Thoracic aorta (tissue), 2 donors: Measurements from ENCODE around the gene ACTRT2. TPM values are rescaled to one million over a fixed set of nuclear protein-coding genes. Genes with fewer than 3 reads are reported as not detected.

Experiments used
- ATAC-seq: fragments of 150-250 bp; one replicate; pipeline ENCODE4 v1.8.0; 2017; ENCODE audit warnings: low read depth; ENCODE audit not compliant: insufficient number of reproducible peaks, low FRiP score
- DNase-seq: peaks from one replicate; pipeline ENCODE4 v3.0.0-alpha.2; 2020; ENCODE audit warnings: low spot score
- H3K27ac ChIP-seq, 2 donors: fragments of 200-600 bp; sonication (generic); 1 replicate in 1 of 2; 2 replicates in 1 of 2; pipeline ENCODE4 v1.5.1; 2016; ENCODE audit warnings: mild to moderate bottlenecking in 2 of 2, moderate library complexity in 2 of 2
- H3K27me3 ChIP-seq: fragments of 200-600 bp; sonication (generic); replicated peaks from 2 replicates; pipeline ENCODE4 v1.6.0; 2016; ENCODE audit warnings: mild to moderate bottlenecking; ENCODE audit not compliant: insufficient read depth
- H3K36me3 ChIP-seq: fragments of 200-600 bp; sonication (generic); one replicate; pipeline ENCODE4 v1.5.1; 2016
- H3K4me1 ChIP-seq, 2 donors: fragments of 200-600 bp; sonication (generic); 1 replicate in 1 of 2; 2 replicates in 1 of 2; pipeline versions ENCODE4 v1.5.1 to v1.6.0; 2016; ENCODE audit warnings: low read depth in 2 of 2, mild to moderate bottlenecking in 1 of 2; ENCODE audit not compliant: control insufficient read depth in 1 of 2
- H3K4me3 ChIP-seq: fragments of 200-600 bp; sonication (generic); 2 replicates; pipeline ENCODE4 v1.5.1; 2016; ENCODE audit warnings: mild to moderate bottlenecking
- H3K9me3 ChIP-seq: fragments of 200-600 bp; sonication (generic); 2 replicates; pipeline ENCODE4 v1.5.1; 2016
- CTCF ChIP-seq: fragments of 200-600 bp; sonication (generic); IDR thresholded peaks from one replicate; pipeline ENCODE4 v1.5.1; 2019; ENCODE audit warnings: antibody characterized with exemption
- total RNA-seq, 2 donors: library from RNA; depleted of rRNA; stranded (reverse); fragments of >200 nt; gene quantifications; one replicate each; pipeline versions ENCODE4 v1.1.0 to v1.2.3, GENCODE V29; 2016

Gene ACTRT2
- total RNA-seq, 2 donors from 2014 or later: not detected

GRCh38 chr1:3000214-3000613 lies 21.1 kb upstream of the ACTRT2 start:
- H3K27ac ChIP-seq: peak overlapping the region; percentile 9 to 68
- no peak overlapping the region for H3K4me3 ChIP-seq
- peaks cover 21 to 64% of the 10 kb centered on the region in 2 donors for H3K4me1 ChIP-seq
- TF ChIP-seq CTCF: no peak
- DNase-seq: no peak
- ATAC-seq: no peak
- H3K27me3 ChIP-seq: no peaks in the 10 kb centered on the region
- no peaks in the 10 kb centered on the region for H3K36me3 ChIP-seq
- no peaks in the 10 kb centered on the region for H3K9me3 ChIP-seq

GRCh38 chr1:3000671-3001470 lies 20.4 kb upstream of the ACTRT2 start:
- no peak overlapping the region for H3K4me3 ChIP-seq
- peak overlapping the region in 1 of 2 donors; percentile 9 for H3K27ac ChIP-seq
- H3K27me3 ChIP-seq: no peaks in the 10 kb centered on the region
- no peak for DNase-seq
- H3K9me3 ChIP-seq: no peaks in the 10 kb centered on the region
- ATAC-seq: no peak
- no peaks in the 10 kb centered on the region for H3K36me3 ChIP-seq
- H3K4me1 ChIP-seq: peaks cover 26 to 71% of the 10 kb centered on the region in 2 donors
- TF ChIP-seq CTCF: no peak

GRCh38 chr1:3001471-3002348 lies 19.6 kb upstream of the ACTRT2 start:
- H3K9me3 ChIP-seq: no peaks in the 10 kb centered on the region
- H3K4me1 ChIP-seq: peaks cover 26 to 79% of the 10 kb centered on the region in 2 donors
- no peak overlapping the region for H3K27ac ChIP-seq
- no peaks in the 10 kb centered on the region for H3K36me3 ChIP-seq
- TF ChIP-seq CTCF: no peak
- H3K27me3 ChIP-seq: no peaks in the 10 kb centered on the region
- ATAC-seq (no peak), DNase-seq (no peak)
- H3K4me3 ChIP-seq: no peak overlapping the region

- TF ChIP-seq CTCF: no peak
- Histone ChIP-seq H3K9me3 (no peaks in the 10 kb centered on the region), H3K36me3 (no peaks in the 10 kb centered on the region), H3K27me3 (no peaks in the 10 kb centered on the region), H3K4me3 (no peak overlapping the region), H3K4me1 (peaks cover 26 to 80% of the 10 kb centered on the region in 2 donors), H3K27ac (no peak overlapping the region)
- DNase-seq: no peak
- ATAC-seq: no peak
Measured at GRCh38 chr1:3002349-3003038, 18.8 kb upstream of the ACTRT2 start.
